Measurements from ENCODE around the gene KRT38.

- TF ChIP-seq CTCF (IDR thresholded peaks at IDR 0.05; ENCODE audit: insufficient read depth, low read depth, low read length) = no peak
- TF ChIP-seq EZH2 (IDR thresholded peaks at IDR 0.05; ENCODE audit: insufficient read depth, low read length) = no peak
Observed at GRCh38 chr17:41395611-41396010, 45.2 kb downstream of the KRT38 start.
